ENCODE data around the gene LIMS2.

Gene LIMS2

GRCh38 chr2:127622561-127623387 lies 52.6 kb downstream of the LIMS2 start:
- no peak overlapping the region for H3K4me3 ChIP-seq (ENCODE audit: low read length)
- TF ChIP-seq, protein P1, sequence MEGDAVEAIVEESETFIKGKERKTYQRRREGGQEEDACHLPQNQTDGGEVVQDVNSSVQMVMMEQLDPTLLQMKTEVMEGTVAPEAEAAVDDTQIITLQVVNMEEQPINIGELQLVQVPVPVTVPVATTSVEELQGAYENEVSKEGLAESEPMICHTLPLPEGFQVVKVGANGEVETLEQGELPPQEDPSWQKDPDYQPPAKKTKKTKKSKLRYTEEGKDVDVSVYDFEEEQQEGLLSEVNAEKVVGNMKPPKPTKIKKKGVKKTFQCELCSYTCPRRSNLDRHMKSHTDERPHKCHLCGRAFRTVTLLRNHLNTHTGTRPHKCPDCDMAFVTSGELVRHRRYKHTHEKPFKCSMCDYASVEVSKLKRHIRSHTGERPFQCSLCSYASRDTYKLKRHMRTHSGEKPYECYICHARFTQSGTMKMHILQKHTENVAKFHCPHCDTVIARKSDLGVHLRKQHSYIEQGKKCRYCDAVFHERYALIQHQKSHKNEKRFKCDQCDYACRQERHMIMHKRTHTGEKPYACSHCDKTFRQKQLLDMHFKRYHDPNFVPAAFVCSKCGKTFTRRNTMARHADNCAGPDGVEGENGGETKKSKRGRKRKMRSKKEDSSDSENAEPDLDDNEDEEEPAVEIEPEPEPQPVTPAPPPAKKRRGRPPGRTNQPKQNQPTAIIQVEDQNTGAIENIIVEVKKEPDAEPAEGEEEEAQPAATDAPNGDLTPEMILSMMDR (IDR thresholded peaks at IDR 0.05; ENCODE audit: insufficient read depth, low read depth, low read length, missing control alignments), result no peak
- DNase-seq (ENCODE audit: low read depth), result no peak

GRCh38 chr2:127621981-127622431 lies 53.3 kb downstream of the LIMS2 start:
- no peak for DNase-seq (ENCODE audit: low read depth)
- no peak overlapping the region for H3K4me3 ChIP-seq (ENCODE audit: low read length)
- TF ChIP-seq, protein P1 (IDR thresholded peaks at IDR 0.05; ENCODE audit: insufficient read depth, low read depth, low read length, missing control alignments), result no peak

- TF ChIP-seq, protein P1 (IDR thresholded peaks at IDR 0.05; ENCODE audit: insufficient read depth, low read depth, low read length, missing control alignments), result no peak
- no peak overlapping the region for H3K4me3 ChIP-seq (ENCODE audit: low read length)
- no peak for DNase-seq (ENCODE audit: low read depth)
Observed at GRCh38 chr2:127620866-127621265, 54.5 kb downstream of the LIMS2 start.

DNA sequence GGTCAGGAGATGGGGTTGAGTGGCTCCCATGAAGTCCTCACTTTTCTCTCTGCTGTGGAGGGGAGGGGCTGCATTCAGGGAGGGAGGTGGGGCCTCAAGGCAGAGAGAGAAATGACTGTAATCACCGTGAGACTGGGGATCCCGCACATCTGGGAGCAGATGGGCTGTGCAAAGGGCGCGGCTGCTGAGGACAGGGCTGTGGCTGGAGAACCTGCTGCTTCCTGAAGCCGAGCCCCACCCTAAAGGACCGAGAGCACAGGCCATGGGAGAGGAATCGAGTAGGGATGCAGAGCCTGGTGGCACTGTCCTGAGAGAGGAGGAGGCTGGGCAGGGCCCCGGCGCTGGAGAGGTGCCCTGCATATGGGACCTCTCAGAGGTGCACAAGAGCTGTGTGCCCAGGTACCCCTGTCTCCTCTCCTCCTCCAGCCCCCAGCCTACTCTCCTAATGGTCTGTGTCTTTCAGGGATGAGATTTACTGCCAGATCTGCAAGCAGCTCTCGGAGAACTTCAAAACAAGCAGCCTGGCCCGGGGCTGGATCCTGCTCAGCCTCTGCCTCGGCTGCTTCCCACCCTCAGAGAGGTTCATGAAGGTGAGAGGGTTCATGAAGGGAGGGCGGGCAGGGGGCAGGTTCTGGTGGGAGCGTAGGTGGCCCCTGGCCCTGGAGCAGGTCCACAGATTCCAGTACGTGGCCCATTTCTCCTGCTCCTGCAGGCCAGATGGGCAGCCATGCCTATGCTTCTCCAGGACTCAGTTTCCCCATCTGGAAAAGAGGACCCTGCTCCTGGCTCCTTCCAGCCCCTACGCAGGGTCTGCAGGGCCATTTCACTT lies 55.2 kb downstream of the LIMS2 start:
- TF ChIP-seq, protein P1 (IDR thresholded peaks at IDR 0.05; ENCODE audit: insufficient read depth, low read depth, low read length, missing control alignments), result no peak
- DNase-seq (ENCODE audit: low read depth), result no peak
- H3K4me3 ChIP-seq (ENCODE audit: low read length), result no peak overlapping the region

GRCh38 chr2:127619203-127619590 lies 56.1 kb downstream of the LIMS2 start:
- no peak for DNase-seq (ENCODE audit: low read depth)
- TF ChIP-seq, protein P1 (IDR thresholded peaks at IDR 0.05; ENCODE audit: insufficient read depth, low read depth, low read length, missing control alignments), result no peak
- H3K4me3 ChIP-seq (ENCODE audit: low read length), result no peak overlapping the region

DNA sequence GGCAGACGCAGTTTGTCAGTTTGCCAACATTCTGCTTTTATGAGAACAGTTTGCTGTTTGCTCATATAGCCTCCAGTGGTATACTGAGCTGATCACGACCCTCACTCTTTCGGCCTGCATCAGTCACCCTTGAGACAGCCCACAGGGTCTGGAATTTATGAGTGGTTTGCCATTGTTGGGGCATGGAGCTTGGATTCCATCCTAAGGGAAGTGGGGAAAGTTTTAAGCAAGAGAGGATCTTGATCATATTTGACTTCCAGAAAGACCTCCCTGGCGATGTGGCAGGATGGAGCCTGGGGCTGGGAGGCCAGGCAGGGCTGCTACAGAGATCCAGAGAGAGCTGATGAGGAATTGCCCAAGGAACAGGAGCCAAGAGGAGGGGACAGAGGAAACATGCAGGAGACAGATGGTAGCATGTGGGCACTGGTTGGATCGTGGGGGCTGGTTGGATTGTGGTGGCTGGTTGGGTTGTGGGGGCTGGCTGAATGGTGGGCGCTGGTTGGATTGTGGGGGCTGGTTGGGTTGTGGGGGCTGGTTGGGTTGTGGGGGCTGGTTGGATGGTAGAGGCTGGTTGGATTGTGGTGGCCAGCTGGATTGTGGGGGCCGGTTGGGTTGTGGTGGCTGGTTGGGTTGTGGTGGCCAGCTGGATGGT lies 56.7 kb downstream of the LIMS2 start:
- DNase-seq (ENCODE audit: low read depth), result no peak
- no peak overlapping the region for H3K4me3 ChIP-seq (ENCODE audit: low read length)
- TF ChIP-seq, protein P1 (IDR thresholded peaks at IDR 0.05; ENCODE audit: insufficient read depth, low read depth, low read length, missing control alignments), result no peak
